Activated T-helper 1 cell treated with anti-CD3 and anti-CD28 coated beads, Interleukin-2, amount 50 U/mL, for 16 hours (primary cell): ENCODE data around the gene C10orf90.

Experiments
- DNase-seq, 2 donors: peaks; one replicate each; pipeline ENCODE4 v3.0.0-alpha.2; 2020; ENCODE audit warnings: low read depth in 1 of 2, low spot score in 1 of 2

Gene C10orf90

DNA sequence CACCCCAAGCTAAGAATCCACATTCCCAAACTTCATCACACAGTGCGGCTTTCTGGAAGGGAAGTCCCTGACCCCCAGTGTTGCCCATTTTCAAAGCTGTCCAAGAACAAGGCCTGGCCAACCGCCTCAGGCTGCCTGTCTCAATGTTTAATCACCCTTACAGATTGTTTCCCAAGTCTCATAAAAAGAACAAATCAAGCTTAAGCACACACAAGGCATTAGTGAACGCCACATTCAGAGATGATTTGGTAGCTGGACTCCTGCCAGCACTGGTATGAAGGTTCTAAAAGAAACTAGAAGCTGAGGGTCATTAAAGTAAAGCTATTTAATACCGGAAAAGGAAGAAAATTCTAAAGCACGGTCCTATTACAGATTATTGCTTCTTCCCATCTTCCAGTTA lies 35.6 kb downstream of the C10orf90 start:
- DNase-seq, result no peak

DNA sequence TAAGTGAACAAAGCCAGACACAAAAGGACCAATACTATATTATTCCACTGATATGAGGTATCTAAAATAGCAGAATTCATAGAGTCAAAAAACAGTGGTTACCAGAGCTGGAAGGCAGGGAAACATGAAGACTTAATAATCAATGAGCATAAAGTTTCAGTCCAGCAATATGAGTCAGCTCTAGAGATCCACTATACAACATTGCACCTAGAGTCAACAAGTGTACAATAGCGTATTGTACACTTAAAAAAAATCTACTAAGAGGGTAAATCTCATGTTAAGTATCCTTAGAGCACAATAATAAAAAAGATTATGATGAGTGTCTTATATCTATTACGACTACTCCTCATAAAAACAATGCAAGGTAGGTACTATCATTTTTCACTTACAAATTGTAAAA lies 36.1 kb downstream of the C10orf90 start:
- DNase-seq, result no peak

DNA sequence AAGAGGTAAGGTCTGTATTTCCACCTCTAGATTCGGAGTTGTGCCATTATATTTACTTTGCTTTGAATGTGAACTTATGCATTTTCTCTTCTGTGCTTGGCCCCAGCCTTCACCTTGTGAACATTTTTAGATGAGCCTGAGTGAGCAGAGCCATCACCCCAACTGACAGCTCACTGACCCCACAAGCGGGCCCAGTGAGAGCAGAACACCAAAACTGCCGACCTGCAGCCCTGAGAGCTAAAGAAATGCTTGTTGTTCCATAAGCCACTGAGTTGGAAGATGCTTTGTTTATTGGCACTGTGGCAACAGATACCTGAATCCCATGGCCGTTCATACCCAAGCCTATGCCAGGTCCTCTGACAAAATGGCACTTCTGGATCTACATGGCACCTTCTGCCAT lies 37.8 kb downstream of the C10orf90 start:
- DNase-seq, result no peak

DNA sequence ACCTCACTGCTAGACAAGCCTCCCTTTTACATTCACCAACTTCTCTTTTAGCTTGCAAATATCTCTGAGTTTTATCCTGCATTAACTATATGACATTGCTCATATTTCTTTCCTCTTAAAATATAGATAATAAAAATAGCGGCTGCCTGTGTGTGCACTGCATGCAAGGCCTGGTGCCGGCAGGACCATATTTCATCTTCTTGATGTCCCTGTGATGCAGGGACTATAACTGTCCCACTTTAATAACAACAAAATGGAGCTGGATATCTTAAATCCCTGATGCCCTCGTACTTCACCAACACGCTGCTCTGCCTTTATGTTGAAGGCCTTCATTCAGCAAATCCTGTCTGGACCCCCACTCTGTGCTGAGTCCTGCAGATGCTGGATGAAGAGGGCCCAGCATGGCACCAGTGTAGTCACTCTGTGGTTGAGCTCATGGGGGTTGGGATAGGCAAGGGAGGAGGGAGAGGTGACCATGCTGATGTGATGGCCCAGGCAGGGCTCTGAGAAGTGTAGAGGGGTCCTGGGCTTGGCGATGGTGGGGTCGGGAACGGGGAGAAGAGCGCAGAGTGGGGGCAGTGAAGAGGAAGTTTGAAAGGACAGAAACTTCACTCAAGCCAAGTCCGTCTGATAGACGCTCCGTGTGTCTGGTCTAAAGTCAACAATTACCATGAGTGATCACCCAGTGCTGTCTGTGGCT lies 40.4 kb downstream of the C10orf90 start:
- no peak for DNase-seq

DNA sequence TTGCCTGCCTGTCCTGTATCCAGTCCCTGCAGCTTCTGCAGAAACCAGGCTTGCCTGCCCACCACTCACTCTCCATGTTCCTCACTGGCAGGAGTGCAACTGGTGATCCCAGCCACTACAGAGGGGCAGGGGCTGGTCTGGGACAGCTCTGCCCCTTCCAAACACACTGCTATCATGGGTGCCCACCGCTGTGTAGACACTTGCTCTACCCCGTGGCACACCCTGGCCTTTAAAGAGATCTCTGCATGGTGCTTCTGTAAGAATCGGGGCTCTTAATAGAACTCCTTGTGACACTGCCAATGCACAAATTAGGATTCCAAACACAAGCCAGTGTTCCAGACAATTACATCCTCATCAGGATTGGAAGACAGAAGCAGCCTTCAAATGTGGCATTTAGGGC lies 41.7 kb downstream of the C10orf90 start:
- DNase-seq, result no peak

DNA sequence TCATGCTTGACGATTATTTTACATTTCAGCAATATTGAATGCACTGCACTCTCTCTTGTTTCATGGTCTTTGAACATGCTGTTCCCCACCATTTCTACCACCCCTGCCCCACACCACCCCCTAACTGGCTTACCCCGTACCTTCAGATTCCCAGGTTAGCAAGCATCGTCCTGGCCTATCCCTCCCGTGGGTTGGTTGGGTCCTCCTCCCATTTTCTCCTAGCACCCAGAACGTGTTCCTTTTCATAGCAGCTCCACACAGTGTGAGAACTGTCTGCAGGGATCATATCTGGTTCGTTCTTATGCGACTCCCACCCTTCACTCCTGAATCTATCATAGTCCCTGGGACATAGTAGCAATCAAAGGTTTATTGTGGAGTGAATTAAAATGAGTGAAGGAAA lies 48.6 kb downstream of the C10orf90 start:
- no peak for DNase-seq

DNA sequence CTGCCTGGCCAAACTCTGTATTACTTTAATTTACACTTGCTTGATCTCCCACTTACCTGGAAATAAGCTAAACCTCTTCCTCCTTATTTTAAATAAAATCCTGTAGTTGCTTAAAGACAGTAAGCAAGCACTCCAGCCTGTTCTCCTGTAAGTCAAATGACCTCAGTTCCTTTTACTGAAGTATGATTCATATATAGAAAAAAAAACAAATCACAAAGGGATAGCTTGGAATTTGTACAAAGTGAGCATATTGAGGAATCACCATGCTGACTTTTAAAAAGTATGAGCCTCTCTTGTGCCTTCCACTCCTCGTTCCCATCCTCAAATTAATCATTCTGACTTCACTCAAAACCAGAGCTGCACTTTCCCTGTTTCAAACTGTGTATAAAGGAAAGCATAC lies 52.0 kb downstream of the C10orf90 start:
- no peak for DNase-seq

DNA sequence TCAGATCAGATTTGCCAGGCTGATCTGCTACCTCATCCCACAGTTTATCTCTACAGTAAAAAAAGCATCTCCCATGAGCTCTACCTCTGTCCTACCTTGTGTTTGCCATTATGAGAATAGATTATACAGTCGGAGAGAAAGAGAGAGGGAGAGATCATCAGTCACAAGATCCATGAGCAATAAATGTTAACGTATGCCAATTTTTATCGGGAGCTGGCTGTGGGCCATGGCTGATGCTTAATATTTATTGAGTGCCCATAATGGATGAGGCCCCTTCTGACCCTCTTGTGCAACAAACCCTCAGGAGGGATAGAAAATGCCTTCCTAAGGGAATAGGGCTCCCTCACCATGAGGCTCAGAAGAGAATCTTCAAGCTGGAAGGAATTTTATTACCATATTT lies 52.8 kb downstream of the C10orf90 start:
- DNase-seq, result no peak

DNA sequence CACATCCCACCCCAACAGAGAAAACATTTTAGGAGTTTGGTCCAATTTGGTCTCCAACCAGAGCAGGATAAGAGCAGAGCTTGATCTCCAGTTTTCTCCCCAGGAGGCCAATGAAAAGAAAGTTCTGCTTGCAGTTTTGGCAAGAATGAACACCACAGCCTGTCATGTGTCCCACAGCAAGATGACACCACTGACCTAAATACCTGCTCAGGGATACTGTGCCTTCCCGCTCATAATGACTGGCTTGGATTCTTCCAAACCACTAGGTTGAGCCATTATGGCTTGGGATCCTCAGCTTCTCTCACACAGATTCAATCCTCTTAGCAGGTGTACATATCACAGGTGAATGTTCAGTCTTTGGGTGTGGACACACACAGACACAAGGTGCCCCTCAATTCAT lies 53.3 kb downstream of the C10orf90 start:
- DNase-seq, result no peak

DNA sequence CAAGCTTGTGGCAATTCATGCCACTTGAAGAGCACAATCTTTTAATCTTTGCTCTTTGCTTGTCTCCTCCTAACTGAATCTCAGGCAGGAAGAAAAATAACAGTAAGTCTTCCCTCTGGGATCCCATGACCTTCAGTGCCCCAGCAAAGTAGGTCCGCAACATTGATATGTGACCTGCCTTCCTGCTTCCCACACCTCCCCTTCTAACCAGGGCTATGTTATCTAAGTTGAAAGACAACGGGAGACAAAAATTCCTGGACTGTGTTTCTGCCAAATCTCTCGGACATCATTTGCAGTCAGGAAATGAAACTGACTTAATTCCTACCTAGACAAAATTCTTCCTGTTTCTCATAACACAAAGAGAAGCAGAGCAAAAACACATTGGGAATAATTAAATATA lies 53.8 kb downstream of the C10orf90 start:
- DNase-seq, result no peak

DNA sequence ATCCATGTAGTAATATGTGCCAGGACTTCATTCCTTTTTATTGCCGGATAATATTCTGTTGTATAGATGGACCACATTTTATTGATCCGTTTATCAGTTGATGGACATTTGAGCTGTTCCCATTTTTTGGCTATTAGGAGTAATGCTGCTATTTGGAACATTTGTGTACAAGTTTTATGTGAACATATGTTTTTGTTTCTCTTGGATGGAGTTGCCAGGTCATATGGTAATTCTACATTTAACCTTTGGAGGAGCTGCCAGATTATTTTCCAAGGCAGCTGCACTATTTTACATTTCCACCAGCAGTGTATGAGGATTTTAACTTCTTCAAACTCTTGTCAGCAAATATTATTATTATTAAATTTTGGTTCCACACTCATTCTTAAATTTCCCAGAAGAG lies 59.2 kb downstream of the C10orf90 start:
- no peak for DNase-seq

DNA sequence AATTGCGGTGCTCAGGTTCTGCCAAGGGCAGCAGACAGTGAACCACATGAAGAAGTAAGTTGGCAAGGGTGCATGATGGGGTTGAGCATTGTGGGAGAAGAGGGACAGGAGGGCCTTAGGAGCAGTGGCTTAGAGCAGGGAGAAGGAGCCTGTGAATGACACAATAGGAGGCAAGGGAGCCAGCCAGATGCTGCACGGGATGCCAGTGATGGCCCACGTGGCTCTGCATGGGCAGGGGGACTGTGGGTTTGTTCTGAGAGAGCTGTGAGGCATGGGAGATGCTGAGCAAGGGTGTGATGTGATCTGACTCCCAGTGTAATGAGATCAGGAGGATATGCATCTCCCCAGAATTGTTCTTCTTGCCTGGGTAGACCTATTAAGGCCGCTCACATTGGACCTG lies 60.9 kb downstream of the C10orf90 start:
- no peak for DNase-seq

DNA sequence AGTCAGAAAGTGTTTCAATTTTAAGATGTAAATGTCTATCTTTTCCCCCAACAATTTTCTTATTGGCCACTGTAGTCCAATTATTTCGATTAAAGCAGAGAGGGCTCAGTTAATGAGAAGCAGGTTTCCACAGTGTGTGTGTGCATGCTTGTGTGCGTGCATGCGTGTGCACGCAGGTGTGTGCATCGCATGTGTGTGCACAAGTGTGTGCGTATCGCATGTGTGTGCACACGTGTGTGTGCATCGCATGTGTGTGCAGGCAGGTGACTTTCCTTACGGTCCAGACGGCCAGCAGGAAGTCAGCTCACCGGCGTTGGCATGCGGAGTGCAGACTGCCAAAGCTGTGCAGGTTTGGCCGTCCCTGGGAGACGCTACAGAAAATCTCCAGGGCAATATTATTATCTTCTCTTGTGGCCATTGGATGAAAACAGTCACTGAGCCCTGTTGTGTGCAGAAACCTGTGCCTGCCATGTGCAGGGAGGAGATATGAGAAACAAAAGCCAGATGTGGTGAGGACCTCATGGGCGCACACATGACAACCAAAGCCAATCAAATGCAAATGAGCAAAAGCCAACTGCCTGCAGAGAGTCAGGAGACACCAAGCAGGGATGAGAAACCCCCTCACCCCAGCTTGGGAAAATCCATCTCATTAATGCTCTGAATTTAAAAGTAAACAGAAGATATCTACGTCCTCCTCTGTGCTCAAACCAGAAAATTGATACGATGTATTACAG lies 70.4 kb downstream of the C10orf90 start:
- DNase-seq, result no peak

DNA sequence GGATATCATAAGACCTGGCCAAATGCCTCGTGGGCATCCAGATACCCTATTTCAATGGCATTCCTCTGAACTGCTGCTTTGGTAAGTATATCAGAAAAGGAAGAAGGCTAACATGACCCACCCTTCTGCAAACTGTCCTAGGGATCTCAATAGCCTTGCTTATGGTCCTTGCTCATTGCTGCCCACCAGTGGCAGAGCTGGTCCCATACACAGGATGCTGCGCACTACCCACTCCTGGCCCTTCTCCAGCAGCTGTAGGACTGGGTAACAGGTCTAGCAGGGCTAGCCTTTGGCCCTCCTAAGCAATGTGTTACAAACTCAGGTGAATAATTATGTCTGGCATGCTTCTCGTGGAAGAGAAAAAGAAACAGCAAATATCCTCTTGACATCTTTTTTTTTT lies 72.5 kb downstream of the C10orf90 start:
- DNase-seq, result no peak

DNA sequence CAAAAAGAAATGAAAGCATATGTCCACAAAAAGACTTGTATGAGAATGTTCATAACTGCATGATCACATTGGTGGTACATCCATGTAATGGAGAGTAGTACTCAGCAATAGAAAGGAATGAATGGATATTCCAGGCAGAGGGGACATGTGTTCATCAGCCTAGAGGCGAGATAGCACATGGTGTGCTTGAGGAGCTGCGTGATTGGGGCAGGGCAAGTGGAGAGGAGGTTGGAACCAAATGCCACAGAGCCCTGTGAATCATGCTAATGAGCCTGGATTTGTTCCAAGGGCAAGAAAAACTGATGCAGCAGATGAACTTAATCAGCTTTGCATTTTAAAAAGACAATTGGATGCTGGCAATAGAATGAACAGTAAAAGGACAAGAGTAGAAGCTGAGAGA lies 73.3 kb downstream of the C10orf90 start:
- no peak for DNase-seq

DNA sequence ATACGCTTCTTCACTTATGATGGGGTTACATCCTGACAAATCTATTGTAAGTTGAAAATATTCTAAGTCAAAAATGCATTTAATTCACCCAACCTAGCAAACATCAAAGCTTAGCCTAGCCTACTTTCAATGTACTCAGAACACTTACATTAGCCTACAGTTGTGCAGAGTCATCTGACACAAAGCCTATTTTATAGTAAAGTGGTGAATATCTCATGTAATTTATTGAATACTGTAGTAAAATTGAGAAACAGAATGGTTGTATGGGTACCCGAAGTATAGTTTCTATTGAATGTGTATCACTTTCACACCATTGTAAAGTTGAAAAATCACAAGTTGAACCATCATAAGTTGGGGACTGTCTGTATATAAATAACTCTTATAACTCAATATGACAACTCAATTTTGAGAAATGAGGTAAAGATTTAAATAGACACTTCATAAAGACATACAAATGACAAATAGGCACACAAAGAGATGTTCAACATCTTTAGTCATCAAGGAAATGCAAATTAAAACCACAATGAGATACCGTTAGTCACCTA lies 73.9 kb downstream of the C10orf90 start:
- no peak for DNase-seq

DNA sequence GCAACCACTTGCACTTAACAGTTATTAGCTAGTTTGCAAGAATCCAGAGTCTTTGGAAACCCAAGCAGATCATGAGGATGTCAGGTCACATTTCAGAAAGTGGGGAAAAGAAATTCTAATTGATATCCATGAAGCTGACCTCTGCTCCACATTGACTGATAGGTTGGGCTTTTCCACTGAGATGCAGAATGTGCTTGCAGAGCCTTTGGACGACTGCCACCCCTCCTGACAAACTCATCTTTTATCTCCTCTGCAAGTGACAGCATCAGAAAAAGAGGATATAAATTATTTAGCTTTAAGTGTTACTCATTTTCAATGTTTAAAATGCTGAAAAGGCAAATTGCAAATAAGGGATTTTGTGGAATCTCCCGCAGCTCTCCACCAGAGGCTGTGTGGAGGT lies 75.3 kb downstream of the C10orf90 start:
- no peak for DNase-seq

DNA sequence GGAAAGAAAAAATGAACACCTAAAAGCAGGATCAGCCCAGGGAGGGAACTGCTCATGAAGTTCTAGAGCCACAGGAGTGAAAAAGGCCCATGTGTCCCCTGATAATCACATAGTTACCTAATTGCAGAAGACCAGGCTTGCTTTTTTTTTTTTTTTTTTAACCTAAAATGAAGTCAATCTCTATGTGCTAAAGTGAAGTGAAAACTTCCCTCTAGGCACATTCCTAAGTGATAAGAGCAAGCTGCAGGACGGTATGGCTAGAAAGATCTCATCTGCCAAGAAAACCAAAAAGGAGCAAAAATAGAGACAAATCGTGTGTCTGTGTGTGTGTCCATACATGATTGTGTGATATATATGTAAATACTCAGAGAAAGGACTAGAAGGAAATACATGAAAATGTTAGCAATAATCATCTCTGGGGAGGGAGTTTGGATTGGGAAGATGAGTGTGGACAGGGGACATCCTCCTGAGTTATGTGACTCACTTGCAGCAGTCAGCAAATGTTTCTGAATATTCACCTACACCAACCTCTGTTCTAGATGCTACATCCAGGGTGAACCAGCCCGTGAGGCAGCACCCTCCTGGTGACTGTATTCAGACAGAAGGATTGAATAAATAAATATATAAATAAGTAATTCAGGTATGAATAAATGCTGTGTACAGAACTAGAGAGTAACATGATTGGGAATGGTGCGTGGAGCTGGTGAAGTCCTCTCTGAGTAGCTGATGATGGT lies 76.4 kb downstream of the C10orf90 start:
- DNase-seq, result no peak

DNA sequence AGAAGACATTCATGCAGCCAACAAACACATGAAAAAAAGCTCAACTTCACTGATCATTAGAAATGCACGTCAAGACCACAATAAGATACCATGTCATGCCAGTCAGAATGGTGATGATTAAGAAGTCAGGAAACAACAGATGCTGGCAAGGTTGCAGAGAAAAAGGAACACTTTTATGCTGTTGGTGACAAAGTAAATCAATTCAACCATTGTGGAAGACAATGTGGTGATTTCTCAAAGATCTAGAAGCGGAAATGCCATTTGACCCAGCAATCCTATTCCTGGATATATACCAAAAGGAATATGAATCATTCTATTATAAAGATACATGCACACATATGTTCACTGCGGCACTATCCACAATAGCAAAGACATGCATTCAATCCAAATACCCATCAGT lies 77.6 kb downstream of the C10orf90 start:
- DNase-seq, result no peak

DNA sequence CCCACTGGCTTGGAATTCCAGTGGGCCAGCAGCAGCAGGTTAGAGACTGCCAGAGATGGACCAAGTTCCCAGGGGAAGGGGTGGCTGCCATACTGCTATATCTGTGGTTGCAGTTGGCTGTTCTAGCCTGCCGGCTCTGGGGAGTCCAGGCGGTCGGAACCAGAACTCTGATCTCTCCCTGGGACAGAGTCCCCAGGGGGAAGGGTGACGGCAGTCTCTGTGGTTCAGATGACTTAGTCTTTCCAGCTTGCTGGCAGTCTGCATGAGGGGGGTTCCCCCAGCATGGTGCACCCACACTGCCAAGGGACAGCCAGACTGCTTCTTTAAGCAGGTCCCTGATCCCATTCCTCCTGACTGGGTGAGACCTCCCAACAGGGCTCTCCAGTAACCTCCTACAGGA lies 82.5 kb downstream of the C10orf90 start:
- no peak for DNase-seq

DNA sequence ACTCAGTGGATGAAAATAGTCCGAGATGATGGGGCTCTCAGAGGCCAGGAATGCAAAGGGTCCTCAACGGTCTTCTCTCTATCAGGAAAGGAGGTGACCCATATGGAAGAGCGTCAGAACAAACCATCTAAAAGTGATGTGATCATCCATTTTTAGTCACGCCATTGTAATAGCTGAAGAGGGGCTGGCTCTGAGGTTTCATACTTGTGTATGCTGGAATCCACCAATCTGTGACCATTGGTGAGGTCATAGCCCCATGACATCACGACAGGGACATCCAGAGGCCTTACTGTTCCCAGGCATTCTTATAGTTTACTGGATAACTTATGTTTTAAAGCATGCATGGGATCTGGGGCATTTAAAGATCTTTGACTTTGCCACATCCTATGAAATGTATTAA lies 83.6 kb downstream of the C10orf90 start:
- no peak for DNase-seq

DNA sequence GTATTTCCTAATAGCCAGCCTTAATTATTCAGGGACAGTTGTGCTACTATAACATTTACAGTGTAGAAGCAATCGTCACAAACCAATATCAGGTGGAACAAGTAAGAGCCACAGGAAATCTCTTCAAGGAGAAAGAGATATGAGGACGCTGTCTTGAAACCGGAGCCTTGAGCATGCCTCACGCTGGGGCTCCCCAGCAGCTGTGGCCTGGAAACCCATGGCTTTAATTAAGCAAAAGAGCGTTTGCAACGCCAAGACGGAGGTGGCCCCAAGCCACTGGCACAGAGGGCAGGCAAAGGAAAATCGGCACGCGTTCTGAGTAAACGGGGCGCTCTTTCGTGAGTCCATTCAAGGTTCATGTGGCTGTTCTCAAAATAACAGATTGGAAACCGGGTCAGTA lies 84.4 kb downstream of the C10orf90 start:
- DNase-seq, result no peak
